GM18519 (cell line): Measurements from ENCODE around the gene PDZD2.
"Not testable (repeated sequence)": the region's sequence is repeated elsewhere in the genome, so short reads cannot be mapped to it uniquely, and the experiment has no call there.

Experiments used
- ATAC-seq: cut with Tn5 transposase; IDR thresholded peaks from one replicate; pipeline ENCODE4 v1.9.1; 2021; ENCODE audit warnings: mild to moderate bottlenecking, moderate library complexity; ENCODE audit not compliant: unreplicated experiment, low FRiP score

Gene PDZD2

DNA sequence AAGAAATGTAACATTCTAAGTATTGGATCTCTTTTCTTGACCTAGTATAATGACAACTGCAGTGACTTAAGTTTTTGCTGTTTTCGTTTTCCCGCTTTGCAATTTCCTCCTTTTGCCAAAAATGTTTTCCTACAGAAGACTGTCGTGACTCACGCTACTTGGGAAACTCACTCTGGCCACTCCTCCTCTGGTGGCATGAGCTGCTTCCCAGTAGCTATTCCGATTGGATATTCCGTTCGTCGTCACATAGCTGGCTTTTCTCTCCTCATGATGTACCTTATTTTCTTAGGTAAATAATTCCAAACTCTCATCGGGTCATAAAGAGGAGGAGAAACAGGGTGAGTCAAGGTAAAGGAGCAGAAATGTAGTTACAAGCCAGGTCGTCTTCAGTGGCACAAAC lies 470.3 kb downstream of the PDZD2 start:
- ATAC-seq = no peak

DNA sequence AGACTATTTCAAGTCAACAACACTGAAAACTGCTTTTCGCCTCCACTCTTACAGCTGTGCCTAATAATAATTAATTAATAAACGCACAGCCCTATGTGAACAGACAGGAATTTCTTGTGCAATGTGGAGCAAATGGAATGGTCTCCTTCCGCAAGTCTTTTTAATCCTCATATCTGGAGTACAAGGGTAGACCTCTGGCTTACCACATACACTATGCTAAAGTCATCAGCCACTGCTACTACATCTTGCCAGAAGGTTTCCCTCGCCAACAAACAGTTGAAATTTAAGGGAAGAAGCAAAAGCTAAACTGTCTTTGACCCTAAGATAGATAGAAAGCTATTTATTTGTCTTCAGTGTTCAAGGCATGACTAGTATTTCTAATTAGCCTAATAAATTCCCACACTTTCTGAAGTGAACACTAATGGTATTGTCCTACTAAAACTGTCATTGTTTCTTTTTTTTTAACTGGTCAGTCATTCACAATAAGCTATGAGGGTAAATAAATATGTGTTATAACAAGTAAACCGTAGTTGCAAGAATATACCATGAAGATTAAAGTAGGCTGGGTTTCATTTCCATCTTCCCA lies 471.3 kb downstream of the PDZD2 start:
- no peak for ATAC-seq

DNA sequence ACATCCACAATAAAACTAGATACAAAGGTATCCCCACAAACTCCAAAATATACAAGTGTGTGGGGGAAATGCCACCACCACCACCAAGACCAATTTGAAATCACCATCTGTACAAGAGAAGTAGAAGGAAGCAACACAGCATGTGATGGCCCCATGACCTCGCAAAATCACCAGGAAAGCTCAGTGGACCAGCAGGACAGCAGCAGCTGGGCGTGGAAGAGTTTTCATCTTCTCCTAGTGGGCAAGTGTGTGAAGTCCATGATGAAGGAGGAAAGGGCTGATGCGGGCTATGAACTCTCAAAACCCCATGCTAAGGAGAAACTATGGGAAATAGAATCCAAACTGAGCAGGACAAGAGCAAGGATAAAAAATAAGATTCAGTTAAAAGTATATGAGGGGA lies 477.1 kb downstream of the PDZD2 start:
- no peak for ATAC-seq

DNA sequence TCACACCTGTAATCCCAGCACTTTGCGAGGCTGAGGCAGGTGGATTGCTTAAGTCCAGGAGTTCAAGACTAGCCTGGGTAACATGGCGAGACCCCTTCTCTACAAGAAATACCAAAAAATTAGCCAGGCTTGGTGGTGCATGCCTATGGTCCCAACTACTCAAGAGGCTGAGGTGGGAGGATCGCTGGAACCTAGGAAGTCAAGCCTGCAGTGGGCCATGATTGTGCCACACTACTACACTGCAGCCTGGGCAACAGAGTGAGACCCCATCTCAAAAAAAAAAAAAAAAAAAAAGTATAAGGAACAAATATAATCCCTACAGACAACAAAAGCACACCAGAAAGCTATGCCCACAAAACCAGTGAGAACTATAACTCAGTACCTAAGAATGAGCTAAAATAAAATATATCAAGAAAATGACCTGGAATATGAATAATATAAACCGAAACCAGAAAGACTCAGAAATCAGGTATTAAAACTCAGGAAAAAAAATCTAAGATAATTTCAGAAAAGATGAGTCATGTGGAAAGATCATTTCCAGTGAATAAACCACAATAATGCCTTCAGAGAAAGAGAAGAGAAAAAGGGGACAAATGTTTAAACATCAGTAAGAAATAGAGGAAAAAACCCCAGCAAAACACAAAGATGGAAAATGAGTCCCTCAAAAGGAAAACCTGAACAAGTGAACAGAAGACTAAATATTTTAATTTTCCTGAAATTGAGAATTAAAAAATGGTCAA lies 477.8 kb downstream of the PDZD2 start:
- no peak for ATAC-seq

DNA sequence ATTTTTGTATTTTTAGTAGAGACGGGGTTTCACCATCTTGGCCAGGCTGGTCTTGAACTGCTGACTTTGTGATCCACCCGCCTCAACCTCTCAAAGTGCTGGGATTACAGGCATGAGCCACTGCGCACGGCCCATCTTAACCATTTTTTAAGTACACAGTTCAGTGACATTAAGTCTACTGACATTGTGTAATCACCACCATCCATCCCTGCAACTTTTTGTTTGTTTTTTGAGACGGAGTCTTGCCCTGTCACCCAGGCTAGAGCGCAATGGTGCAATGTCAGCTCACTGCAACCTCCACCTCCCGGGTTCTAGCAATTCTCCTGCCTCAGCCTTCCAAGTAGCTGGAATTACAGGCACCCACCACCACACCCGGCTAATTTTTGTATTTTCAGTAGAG lies 480.0 kb downstream of the PDZD2 start:
- ATAC-seq = not testable (repeated sequence)

DNA sequence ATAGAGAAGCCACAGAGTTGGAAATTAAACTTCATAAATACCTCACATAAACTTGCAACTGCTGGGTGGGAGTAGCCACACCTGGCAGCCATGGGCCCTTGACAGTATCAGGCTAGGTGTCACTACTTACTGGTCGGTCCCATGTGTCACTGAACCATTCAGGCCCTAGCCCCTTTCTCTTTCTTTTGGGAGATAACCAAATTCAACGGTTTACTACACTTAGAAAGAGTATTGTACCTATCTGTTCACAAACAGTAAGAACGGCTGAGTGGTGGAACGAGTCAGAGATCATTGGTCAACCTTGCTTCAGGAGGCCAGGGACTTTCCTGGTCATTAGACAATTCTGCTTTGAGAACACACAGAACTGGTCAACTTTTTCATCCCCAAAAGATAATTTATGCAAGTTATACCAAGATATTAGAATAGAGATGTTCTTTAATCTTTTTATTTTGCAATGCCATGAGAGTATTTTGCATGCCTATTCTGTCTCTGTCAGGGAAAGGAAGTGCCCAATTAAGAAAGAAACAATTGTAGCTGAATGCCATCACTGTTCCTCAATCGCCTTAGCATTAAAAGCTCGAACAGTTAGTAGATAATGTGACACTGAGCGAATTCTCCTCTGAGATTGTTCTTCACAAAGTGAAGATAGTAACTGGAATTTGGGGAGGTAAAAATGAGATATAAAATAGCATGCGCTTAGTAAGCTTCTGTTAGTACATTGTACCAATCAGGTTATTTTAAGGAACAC lies 484.3 kb downstream of the PDZD2 start:
- no peak for ATAC-seq

DNA sequence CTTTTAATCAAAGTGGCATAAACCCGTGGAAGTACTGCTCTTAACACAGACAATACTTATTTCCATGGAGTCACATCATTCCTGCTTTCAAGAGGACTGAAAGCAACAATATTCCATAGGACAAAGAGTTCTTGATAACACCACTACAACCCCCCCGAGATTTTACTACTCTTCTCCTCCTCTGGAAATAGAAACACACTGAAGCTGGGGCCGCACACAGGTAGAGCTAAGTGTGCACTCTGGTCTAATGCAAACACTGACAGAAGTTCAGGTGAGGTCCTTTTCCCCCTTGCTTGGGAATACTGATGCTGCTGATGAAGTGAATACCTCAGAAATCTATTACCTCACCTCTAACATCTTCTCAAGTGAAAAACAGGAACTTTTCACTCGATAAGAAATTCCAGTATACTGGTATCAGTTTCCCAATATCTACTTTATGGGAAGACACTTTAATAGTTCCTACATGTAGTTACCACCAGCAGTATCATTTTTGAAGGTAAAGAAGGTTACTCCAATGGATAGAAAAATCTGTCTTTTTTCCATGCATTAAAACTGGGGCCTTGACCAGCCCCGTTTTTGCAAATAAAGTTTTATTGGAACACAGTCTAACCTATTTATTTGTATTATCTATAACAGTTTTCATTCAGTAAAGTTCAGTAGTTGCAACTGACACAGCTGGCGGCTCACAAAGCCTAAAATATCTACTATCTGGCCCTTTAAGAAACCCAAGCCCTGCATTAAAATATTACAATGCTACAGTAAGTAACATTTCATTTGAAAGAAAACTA lies 485.2 kb downstream of the PDZD2 start:
- ATAC-seq = no peak

DNA sequence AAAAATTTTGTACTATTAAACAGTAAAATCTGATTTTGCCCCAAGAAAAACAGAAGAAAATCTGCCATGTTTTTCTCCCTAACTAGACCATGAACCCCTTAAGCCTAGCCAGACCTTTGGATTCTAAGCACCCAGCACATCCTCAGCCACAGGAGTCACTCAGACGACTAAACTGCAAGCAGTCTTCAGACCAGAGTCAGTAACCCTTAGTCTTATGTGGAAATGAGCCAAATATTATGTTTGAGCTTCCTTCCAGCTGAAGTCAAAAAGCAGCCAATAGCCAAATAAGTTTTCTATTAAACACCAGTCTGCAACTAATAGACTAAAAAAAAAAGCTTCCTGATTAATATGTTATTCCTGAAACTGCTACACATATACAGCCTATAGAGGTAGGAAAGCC lies 487.8 kb downstream of the PDZD2 start:
- ATAC-seq = no peak

DNA sequence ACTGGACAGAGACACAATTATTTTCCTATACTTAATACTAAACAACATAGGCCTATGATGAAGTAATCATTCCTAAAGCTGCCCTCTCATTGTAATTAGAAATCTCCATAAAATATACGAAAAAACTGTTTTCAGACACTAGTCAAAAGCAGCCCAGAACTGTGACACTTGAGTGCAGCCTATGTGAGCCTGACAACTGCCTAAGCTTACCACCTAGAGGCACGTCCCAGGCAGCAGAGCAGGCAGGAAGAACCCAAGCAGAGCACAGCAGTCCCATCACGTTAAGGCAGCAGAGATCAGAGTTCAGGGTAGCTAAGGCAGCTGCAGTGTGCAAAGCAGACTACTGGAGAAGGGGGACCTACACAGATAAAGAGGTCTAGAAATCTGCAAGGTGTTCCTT lies 488.8 kb downstream of the PDZD2 start:
- ATAC-seq = no peak

DNA sequence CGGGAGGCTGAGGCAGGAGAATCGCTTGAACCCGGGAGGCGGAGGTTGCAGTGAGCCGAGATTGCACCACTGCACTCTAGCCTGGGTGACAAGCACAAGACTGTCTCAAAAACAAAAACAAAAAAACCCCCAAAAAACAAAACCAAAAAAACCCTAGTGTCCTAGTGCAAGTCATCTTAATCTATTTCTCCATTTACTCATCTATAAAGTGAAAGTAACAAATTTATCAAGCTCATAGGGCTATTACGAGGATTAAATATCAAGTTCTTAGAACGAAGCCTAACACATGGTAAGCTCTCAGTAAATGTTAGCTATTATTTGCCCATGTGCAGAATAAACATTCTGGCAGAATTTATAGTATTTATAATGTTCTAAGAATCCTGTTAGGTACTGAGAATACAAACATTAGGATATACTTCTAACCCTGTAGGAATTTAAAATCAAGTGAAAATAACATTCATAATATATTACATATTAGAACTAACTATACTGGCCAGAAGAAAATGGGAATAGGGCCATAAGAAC lies 490.2 kb downstream of the PDZD2 start:
- no peak for ATAC-seq

DNA sequence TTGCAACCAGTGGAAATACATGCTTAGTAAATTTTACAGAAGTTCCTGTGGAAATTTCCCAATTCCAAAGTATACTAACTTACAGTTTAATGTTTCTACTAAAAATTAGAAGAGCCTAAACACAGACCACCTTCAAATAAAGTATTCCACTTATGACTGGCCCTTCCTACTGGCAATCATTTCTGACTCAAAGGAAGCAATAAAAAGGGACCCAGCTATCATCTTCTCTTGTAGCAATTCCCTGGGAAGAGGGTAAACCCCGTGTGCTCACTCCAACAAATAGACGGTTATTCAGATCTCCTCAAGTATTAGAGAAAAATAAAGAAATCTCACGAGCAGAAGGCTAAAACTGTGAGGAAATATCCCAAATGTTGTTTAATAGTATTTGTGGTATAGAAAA lies 491.9 kb downstream of the PDZD2 start:
- no peak for ATAC-seq

DNA sequence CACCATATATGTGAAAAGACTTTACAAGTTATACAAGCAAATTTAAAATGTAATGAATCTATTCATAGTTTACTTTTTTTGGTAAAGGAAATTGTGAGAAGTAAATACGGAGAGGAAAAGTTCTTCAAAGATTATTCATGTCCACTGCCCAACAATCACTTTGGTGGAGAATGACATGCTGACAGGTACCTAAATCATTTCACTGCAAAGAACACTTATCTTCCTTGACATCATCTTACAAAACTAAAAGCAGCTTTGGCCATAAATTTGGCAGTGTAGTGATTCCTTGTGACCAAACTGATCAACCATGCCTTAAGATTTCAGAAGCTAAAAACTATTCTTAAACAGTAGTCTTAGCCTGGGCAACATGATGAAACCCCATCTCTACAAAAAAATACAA lies 492.7 kb downstream of the PDZD2 start:
- no peak for ATAC-seq

DNA sequence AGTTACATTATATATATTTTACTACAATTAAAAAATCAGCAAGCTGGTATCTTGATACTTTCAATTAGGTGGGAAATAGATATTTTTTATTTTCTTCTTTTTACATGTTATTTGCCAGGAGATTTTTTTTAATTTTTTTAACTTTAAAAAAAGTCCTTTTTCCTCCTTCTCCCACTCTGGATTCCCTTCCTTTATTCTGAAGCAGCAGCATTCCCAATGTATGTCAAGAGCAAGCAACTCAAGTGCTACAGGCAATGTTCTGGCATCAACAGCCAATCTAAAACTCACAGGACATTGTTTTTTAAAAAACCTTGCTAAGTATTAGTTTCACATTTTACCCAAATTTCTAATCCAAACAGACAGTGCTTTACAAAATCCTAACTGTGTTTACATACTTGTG lies 493.8 kb downstream of the PDZD2 start:
- no peak for ATAC-seq

DNA sequence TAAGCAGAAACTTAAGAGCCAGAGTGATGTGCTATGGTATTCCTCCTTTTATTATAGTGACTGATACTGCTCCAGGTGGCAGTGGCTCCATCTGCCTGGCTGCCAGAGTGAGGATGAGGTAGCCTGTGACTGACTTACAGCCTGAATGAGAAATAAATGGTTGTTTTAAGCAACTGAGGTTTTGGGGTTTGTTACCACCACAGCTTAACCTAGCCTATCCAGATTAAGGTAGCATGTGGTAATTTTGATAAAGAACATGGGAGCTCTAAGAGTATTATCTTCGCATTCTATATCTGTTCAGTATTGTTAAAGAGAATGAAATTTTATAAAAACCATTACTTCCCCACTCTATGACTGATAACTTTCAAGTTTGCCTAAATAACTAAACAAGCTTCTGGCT lies 496.2 kb downstream of the PDZD2 start:
- no peak for ATAC-seq

DNA sequence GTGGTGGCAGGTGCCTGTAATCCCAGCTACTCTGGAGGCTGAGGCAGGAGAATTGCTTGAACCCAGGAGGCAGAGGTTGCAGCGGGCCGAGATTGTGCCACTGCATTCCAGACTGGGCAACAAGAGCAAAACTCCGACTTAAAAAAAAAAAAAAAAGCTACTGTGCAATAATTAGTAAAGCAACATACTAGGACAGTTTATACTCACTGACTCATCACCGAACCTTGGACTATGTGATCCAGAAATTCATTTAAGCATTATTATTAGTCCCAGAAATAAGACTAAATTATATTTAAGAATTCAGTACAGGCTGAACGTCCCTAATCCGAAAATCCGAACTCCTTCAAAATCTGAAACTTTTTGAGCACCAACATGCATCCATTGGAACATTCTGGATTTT lies 497.4 kb downstream of the PDZD2 start:
- ATAC-seq = no peak

DNA sequence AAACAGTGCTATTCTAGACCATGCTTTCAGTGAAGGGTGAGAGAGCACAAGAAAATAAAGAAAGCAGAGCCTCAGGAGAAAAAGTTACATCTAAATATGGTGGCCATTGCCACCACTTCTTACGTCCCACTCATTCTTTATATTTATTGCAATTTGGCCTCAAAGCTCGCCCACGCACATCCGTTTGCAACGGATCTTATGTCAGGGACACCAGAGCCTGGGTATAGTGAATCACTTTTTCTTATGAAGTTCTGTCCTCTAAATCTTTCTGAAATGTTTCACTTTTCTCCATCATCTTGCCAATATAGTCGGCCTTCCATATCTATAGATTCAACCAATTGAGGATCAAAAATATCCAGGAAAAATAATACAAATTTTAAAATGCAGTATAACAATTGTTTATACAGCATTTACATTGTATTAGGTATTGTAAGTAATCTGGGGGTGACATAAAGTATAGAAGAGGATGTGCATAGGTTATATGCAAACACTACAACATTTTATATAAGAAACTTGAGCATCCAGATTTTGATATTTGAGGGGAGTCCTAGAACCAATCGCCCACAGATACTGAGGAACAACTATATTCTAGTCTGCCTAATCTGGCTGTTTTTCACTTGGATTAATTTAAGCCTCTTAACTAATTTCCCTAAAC lies 500.0 kb downstream of the PDZD2 start:
- no peak for ATAC-seq

DNA sequence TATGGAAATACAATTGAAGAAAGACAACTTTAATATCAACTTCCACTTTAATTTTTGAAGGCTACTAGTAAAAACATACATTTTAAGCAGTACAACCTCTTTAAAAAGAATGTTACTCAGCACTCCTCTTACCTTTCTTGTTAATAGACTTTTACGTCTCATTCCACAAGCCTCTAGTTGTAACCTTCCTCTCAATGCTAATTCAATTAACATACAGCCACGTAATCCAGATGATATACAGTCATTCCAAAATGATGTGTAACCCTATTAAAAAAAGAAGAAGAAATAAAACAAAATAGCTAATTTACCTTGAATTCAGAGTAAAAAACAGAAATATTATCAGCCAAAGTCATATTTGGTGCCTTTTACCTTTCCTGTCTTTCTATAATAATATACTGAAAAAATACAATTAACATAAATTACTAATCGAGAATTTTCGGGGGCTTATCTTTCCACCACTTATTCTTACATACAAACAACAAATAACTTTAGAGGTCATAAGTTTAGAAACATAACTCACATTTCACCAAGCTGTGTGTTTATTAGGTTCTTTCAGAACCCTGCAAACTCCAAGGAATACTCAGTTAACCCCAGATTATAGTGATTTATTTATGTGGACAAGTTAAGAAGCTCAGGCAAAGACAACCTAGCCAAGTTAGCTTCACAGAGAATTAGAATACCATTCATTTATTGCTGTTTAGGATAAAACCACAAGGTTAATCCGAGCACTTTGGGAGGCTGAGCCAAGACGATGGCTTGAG lies 504.9 kb downstream of the PDZD2 start:
- no peak for ATAC-seq

DNA sequence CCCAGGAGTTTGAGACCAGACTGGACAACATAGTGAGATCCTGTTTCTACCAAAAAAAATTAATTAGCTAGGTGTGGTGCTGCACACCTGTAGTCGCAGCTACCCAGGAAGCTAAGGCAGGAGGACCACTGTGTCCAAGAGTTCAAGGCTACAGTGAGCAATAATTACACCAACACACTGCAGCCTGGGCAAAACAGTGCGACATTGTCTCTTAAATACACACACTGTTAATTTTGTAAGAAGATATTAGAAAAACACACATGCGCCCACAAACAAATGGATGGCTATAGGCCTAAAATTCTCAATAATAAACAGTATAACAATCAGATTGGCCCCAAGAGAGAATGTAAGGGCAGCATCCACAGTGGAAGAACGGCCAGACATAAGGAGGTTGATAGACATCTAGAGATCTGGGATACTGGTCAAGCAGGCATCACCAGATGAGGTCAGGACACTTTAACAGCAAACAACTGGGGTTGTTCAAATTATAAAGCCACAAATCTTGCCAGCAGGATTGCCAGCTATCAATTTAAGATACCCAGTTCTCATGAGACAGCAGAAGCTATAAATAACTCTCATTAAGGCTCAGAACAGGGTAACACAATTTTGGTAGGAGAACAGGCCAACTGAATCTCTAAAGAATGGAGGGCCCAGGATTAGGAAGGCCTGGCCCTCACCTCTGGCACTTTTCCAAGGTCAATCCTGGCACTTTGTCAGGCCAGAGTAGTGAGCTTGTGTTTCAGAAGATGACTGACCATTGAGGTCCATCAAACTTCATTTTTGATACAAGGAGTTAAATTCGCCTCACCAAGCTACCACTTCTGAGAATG lies 505.7 kb downstream of the PDZD2 start:
- no peak for ATAC-seq

DNA sequence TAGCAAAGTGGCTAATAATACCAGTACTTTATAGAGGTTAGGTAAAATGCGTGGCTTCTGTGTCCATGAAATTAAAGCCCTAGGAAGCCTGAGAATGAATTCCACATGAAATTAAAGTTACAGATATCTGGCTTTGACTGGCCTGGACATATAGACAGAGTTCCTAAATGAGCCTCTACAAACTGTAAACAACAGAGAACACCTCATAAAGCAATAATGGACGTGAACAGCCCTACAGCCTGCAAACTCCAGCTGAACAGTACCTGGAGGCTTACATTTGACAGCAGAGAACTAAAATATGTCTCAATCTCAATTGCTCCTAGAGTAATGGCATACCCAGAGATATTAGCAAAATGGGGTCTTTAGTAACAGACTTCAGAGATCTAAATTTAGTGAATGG lies 506.4 kb downstream of the PDZD2 start:
- ATAC-seq = no peak
